T-helper 2 cell treated with Interferon-gamma antibody and Interleukin-4, amounts not matched to agents 5 μg/mL and 100 μg/mL, for 36 hours (primary cell): Measurements from ENCODE around the gene METTL8.

Source experiments
- DNase-seq: peaks from one replicate; pipeline ENCODE4 v3.0.0; 2021; ENCODE audit warnings: low spot score
- H3K27ac Mint-ChIP-seq: one replicate; pipeline ENCODE4 v1.8.0; 2021; ENCODE audit warnings: mild to moderate bottlenecking, mixed read lengths
- H3K27me3 Mint-ChIP-seq: one replicate; pipeline ENCODE4 v1.8.0; 2021; ENCODE audit warnings: low read depth, mixed read lengths
- H3K36me3 Mint-ChIP-seq: one replicate; pipeline ENCODE4 v1.8.0; 2021; ENCODE audit warnings: low read depth, mixed read lengths
- H3K4me1 Mint-ChIP-seq: one replicate; pipeline ENCODE4 v1.8.0; 2021; ENCODE audit warnings: low read depth, mixed read lengths
- H3K4me3 Mint-ChIP-seq: one replicate; pipeline ENCODE4 v1.8.0; 2022; ENCODE audit warnings: mild to moderate bottlenecking, moderate library complexity, mixed read lengths
- H3K9me3 Mint-ChIP-seq: one replicate; pipeline ENCODE4 v1.8.0; 2021; ENCODE audit warnings: mixed read lengths

The METTL8 gene

GRCh38 chr2:171279983-171280790 is 153.6 kb downstream of the METTL8 start:
- Mint-ChIP-seq H3K4me3 (no peak overlapping the region), H3K4me1 (no peaks in the 10 kb centered on the region), H3K9me3 (no peaks in the 10 kb centered on the region), H3K36me3 (no peaks in the 10 kb centered on the region), H3K27ac (no peak overlapping the region), H3K27me3 (no peaks in the 10 kb centered on the region)
- no peak for DNase-seq

- DNase-seq, result no peak
- no peaks in the 10 kb centered on the region for H3K36me3 Mint-ChIP-seq
Observed at GRCh38 chr2:171274757-171275156, 159.0 kb downstream of the METTL8 start.

GRCh38 chr2:171271971-171272436 is 161.8 kb downstream of the METTL8 start:
- no peak overlapping the region for H3K27ac Mint-ChIP-seq

More at GRCh38 chr2:171274757-171275156, 159.0 kb downstream of the METTL8 start:
- H3K4me3 Mint-ChIP-seq, result no peak overlapping the region
- H3K27ac Mint-ChIP-seq, result no peak overlapping the region
- H3K4me1 Mint-ChIP-seq, result no peaks in the 10 kb centered on the region
- no peaks in the 10 kb centered on the region for H3K9me3 Mint-ChIP-seq
- H3K27me3 Mint-ChIP-seq, result no peaks in the 10 kb centered on the region

GRCh38 chr2:171271386-171271785 is 162.4 kb downstream of the METTL8 start:
- no peaks in the 10 kb centered on the region for H3K9me3 Mint-ChIP-seq
- no peaks in the 10 kb centered on the region for H3K36me3 Mint-ChIP-seq

More at GRCh38 chr2:171271971-171272436, 161.8 kb downstream of the METTL8 start:
- no peaks in the 10 kb centered on the region for H3K9me3 Mint-ChIP-seq
- no peak for DNase-seq
- H3K27me3 Mint-ChIP-seq, result no peaks in the 10 kb centered on the region
- no peaks in the 10 kb centered on the region for H3K4me1 Mint-ChIP-seq
- no peak overlapping the region for H3K4me3 Mint-ChIP-seq
- no peaks in the 10 kb centered on the region for H3K36me3 Mint-ChIP-seq

GRCh38 chr2:171267855-171268629 is 165.7 kb downstream of the METTL8 start:
- Mint-ChIP-seq H3K36me3 (no peaks in the 10 kb centered on the region), H3K4me1 (peaks cover 4% of the 10 kb centered on the region), H3K27ac (no peak overlapping the region), H3K4me3 (no peak overlapping the region), H3K27me3 (no peaks in the 10 kb centered on the region), H3K9me3 (no peaks in the 10 kb centered on the region)
- no peak for DNase-seq

More at GRCh38 chr2:171271386-171271785, 162.4 kb downstream of the METTL8 start:
- no peak for DNase-seq
- no peak overlapping the region for H3K27ac Mint-ChIP-seq
- no peak overlapping the region for H3K4me3 Mint-ChIP-seq
- no peaks in the 10 kb centered on the region for H3K27me3 Mint-ChIP-seq
- H3K4me1 Mint-ChIP-seq, result no peaks in the 10 kb centered on the region
